Measurements from ENCODE around the gene TM4SF20. TPM values are rescaled to one million over a fixed set of nuclear protein-coding genes. Genes with fewer than 3 reads are reported as not detected.

The TM4SF20 gene
- total and polyA plus RNA-seq, 4 donors = not detected

GRCh38 chr2:227351639-227352038 lies 27.5 kb downstream of the TM4SF20 start:
- Histone ChIP-seq H3K27ac (ENCODE audit: low read depth in 1 of 2, low read length in 2 of 2) (no peak overlapping the region), H3K9me3 (ENCODE audit: control insufficient read depth in 4 of 4, low read length in 3 of 4) (no peaks in the 10 kb centered on the region), H3K4me1 (ENCODE audit: control insufficient read depth in 4 of 4, insufficient read depth in 4 of 4, low read length in 3 of 4) (no peaks in the 10 kb centered on the region), H3K27me3 (ENCODE audit: control insufficient read depth in 4 of 4, insufficient read depth in 4 of 4, low read length in 3 of 4) (no peaks in the 10 kb centered on the region), H3K36me3 (ENCODE audit: control insufficient read depth in 4 of 4, insufficient read depth in 3 of 4, low read depth in 1 of 4, low read length in 3 of 4) (peaks cover 4 to 36% (median 15%) of the 10 kb centered on the region in 4 donors), H3K4me3 (ENCODE audit: low read depth in 1 of 3, low read length in 3 of 3) (no peak overlapping the region), H3K9ac (ENCODE audit: low read depth in 1 of 2, low read length in 2 of 2) (no peak overlapping the region)
- WGBS = 84% methylated on average over 4 of the region's 4 CpGs
- no peak for DNase-seq (ENCODE audit: low spot score)
- TF ChIP-seq MAX (IDR thresholded peaks at IDR 0.05) (no peak), RXRA (IDR thresholded peaks at IDR 0.05) (no peak), REST (IDR thresholded peaks at IDR 0.05) (no peak), JUND (IDR thresholded peaks at IDR 0.05) (no peak), TAF1 (conservative IDR thresholded peaks at IDR 0.05) (no peak), HNF4G (IDR thresholded peaks at IDR 0.05) (no peak), ATF3 (IDR thresholded peaks at IDR 0.05) (no peak), EGR1 (IDR thresholded peaks at IDR 0.05; ENCODE audit: low read depth in 2 of 2) (no peak), NR2F2 (IDR thresholded peaks at IDR 0.05) (no peak), SP1 (IDR thresholded peaks at IDR 0.05) (no peak), ZBTB33 (IDR thresholded peaks at IDR 0.05) (no peak), YY1 (IDR thresholded peaks at IDR 0.05) (no peak), FOXA1 (IDR thresholded peaks at IDR 0.05) (no peak), RAD21 (IDR thresholded peaks at IDR 0.05) (no peak), FOXA2 (IDR thresholded peaks at IDR 0.05) (no peak), CTCF (IDR thresholded peaks at IDR 0.05; ENCODE audit: low read depth, low read length, missing input control) (no peak)

- H3K36me3 ChIP-seq (ENCODE audit: control insufficient read depth in 4 of 4, insufficient read depth in 3 of 4, low read depth in 1 of 4, low read length in 3 of 4) = peaks cover 2 to 23% (median 10%) of the 10 kb centered on the region in 4 donors
- TF ChIP-seq HNF4A (conservative IDR thresholded peaks at IDR 0.05) = no peak
- no peak for TF ChIP-seq SP1 (IDR thresholded peaks at IDR 0.05)
- TF ChIP-seq EGR1 (IDR thresholded peaks at IDR 0.05; ENCODE audit: low read depth in 2 of 2) = no peak
- TF ChIP-seq HNF4G (IDR thresholded peaks at IDR 0.05) = no peak
- no peak for TF ChIP-seq GABPA (IDR thresholded peaks at IDR 0.05 in 1 of 2, conservative IDR thresholded peaks at IDR 0.05 in 1 of 2)
- TF ChIP-seq FOXA2 (IDR thresholded peaks at IDR 0.05) = no peak
- TF ChIP-seq RXRA (IDR thresholded peaks at IDR 0.05) = no peak
- no peak for TF ChIP-seq YY1 (IDR thresholded peaks at IDR 0.05)
- TF ChIP-seq NR2F2 (IDR thresholded peaks at IDR 0.05) = no peak
- no peak for TF ChIP-seq TAF1 (conservative IDR thresholded peaks at IDR 0.05)
- no peak for TF ChIP-seq JUND (IDR thresholded peaks at IDR 0.05)
- TF ChIP-seq REST (IDR thresholded peaks at IDR 0.05) = no peak
- no peak for TF ChIP-seq ZBTB33 (IDR thresholded peaks at IDR 0.05)
Observed at GRCh38 chr2:227349989-227350612, 29.0 kb downstream of the TM4SF20 start.

More at GRCh38 chr2:227349989-227350612, 29.0 kb downstream of the TM4SF20 start:
- DNase-seq (ENCODE audit: low spot score) = no peak
- WGBS = 91% methylated on average over 7 of the region's 7 CpGs
- no peak overlapping the region for H3K4me3 ChIP-seq (ENCODE audit: low read depth in 1 of 3, low read length in 3 of 3)
- H3K4me1 ChIP-seq (ENCODE audit: control insufficient read depth in 4 of 4, insufficient read depth in 4 of 4, low read length in 3 of 4) = no peaks in the 10 kb centered on the region
- no peaks in the 10 kb centered on the region for H3K27me3 ChIP-seq (ENCODE audit: control insufficient read depth in 4 of 4, insufficient read depth in 4 of 4, low read length in 3 of 4)
- H3K9me3 ChIP-seq (ENCODE audit: control insufficient read depth in 4 of 4, low read length in 3 of 4) = no peaks in the 10 kb centered on the region
- no peak overlapping the region for H3K27ac ChIP-seq (ENCODE audit: low read depth in 1 of 2, low read length in 2 of 2)
- H3K9ac ChIP-seq (ENCODE audit: low read depth in 1 of 2, low read length in 2 of 2) = no peak overlapping the region
